ENCODE measurements around the gene MEGF11. TPM values are rescaled to one million over a fixed set of nuclear protein-coding genes. Genes with fewer than 3 reads are reported as not detected.

The MEGF11 gene
- total RNA-seq, 2 donors from 2014 or later: not detected

DNA sequence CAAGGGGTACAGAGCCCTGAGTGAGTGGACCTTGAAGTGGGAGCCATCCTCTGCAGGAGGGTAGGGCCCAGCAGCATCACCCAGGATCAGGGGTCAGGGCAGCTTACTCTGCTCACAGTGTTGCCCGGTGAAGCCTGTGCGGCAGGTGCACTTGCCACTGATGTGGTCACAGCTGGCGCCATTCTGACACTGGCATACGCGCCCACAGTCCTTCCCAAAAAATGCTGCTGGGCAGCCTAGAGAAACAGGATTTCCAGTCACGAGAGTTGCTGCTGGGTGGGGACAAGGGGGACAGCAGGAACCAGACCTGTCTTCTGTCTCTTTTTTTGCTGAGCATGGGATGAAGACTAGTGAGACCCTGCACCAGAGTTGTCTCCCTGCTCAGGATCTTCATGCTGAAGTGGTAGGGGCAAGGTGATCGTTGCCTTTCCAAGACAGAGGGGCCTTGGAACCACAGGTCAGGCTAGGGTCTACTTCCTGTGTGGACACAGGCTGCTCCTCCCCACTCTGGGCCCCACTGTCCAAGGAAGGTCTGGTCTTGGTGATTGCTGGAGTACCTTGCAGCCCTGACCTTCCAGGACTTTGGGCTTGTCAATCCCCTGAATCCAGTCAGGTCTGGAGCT is 337.4 kb downstream of the MEGF11 start:
- no peak for TF ChIP-seq POLR2A (IDR thresholded peaks at IDR 0.05)
- TF ChIP-seq, protein P1, sequence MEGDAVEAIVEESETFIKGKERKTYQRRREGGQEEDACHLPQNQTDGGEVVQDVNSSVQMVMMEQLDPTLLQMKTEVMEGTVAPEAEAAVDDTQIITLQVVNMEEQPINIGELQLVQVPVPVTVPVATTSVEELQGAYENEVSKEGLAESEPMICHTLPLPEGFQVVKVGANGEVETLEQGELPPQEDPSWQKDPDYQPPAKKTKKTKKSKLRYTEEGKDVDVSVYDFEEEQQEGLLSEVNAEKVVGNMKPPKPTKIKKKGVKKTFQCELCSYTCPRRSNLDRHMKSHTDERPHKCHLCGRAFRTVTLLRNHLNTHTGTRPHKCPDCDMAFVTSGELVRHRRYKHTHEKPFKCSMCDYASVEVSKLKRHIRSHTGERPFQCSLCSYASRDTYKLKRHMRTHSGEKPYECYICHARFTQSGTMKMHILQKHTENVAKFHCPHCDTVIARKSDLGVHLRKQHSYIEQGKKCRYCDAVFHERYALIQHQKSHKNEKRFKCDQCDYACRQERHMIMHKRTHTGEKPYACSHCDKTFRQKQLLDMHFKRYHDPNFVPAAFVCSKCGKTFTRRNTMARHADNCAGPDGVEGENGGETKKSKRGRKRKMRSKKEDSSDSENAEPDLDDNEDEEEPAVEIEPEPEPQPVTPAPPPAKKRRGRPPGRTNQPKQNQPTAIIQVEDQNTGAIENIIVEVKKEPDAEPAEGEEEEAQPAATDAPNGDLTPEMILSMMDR (IDR thresholded peaks at IDR 0.05): no peak
- no peak overlapping the region for H3K4me3 ChIP-seq
- no peaks in the 10 kb centered on the region for H3K9me3 ChIP-seq
- intact Hi-C loops (cut with DNase I): loop anchor here (5.0 kb wide), 1 partner anchor 371 kb away; no protein-coding TSS in a partner anchor
- no peak overlapping the region for H3K27ac ChIP-seq
- no peaks in the 10 kb centered on the region for H3K27me3 ChIP-seq (replicated peaks; ENCODE audit: insufficient read depth)
- H3K4me1 ChIP-seq (replicated peaks): no peaks in the 10 kb centered on the region
- DNase-seq (ENCODE audit: low spot score): no peak
- no peaks in the 10 kb centered on the region for H3K36me3 ChIP-seq
- WGBS: 55% methylated on average over 7 of the region's 7 CpGs

DNA sequence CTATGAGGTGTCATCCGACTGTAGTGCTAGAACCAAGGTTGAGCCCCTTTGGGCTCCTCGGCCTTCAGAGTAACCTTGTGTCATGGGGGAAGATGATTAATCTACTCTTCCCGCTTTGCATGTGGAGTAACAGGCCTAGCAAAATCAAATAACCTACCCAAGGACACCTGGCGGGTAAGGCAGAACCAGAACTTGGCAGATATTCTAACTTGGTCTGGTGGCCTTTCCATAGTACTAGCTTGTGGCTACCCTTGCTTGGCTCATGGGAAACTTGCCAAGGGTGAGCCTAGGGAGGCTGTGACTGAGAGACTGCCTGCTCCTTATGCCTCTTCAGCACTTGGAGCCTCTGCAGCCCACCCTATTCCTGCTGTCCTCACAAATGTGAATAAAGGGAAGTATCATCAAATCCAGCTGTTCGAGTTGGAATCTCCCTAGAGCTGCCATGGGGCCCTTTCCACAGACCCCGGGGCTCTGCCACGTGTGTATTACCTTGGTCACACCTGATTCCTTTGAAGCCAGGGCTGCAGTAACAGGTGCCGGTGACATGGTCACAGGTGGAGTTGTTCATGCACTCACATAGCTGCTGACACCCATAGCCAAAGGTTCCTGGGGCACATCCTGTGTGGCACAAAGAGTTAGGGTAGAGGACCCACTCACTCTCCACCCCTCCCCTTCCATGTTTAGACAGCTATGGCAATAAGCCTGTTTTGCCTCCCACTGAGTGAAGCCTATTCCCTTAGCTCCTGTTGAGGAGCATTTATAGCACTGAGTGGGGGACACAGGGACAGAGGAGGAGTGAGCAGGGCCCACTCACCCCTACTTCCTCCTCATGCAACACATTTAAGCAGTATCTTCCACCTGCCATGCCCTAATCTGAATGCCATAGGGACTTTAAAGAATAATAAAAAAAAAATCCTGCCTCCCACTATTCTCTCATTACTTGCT is 338.3 kb downstream of the MEGF11 start:
- WGBS: 82% methylated on average over 8 of the region's 8 CpGs
- no peaks in the 10 kb centered on the region for H3K27me3 ChIP-seq (replicated peaks; ENCODE audit: insufficient read depth)
- H3K4me3 ChIP-seq: no peak overlapping the region
- TF ChIP-seq POLR2AphosphoS5 (IDR thresholded peaks at IDR 0.05) (no peak), POLR2A (IDR thresholded peaks at IDR 0.05) (no peak)
- TF ChIP-seq, protein P1 (IDR thresholded peaks at IDR 0.05): no peak
- no peaks in the 10 kb centered on the region for H3K36me3 ChIP-seq
- H3K27ac ChIP-seq: no peak overlapping the region
- intact Hi-C loops (cut with DNase I): loop anchor here (5.0 kb wide), 1 partner anchor 372 kb away; no protein-coding TSS in a partner anchor
- no peak for DNase-seq (ENCODE audit: low spot score)
- H3K9me3 ChIP-seq: no peaks in the 10 kb centered on the region
- H3K4me1 ChIP-seq (replicated peaks): no peaks in the 10 kb centered on the region

DNA sequence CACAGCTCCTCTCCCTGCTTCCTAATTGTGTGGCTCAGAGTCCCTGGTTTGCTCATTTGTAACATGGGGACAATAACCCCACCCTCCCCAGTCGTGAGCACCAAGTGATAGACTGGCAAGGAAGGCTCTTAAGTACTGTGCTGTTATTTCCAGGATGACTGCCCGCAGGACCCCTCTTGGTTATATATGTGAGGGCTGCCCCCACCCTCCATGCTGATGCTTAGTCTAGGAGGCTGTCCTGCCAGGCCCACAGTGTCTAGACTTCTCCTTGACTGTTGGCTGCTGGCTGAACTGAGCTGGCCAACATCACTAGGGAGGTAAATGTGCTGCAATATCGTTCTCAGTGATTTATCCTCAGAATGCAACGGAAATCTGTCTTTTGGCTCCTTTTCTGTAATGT is 339.2 kb downstream of the MEGF11 start:
- Histone ChIP-seq H3K9me3 (no peaks in the 10 kb centered on the region), H3K4me1 (replicated peaks) (no peaks in the 10 kb centered on the region), H3K27me3 (replicated peaks; ENCODE audit: insufficient read depth) (no peaks in the 10 kb centered on the region), H3K27ac (no peak overlapping the region), H3K4me3 (no peak overlapping the region), H3K36me3 (no peaks in the 10 kb centered on the region)
- intact Hi-C loops (cut with DNase I): no loop called here
- DNase-seq (ENCODE audit: low spot score): no peak
- TF ChIP-seq, protein P1 (IDR thresholded peaks at IDR 0.05): no peak
- TF ChIP-seq POLR2AphosphoS5 (IDR thresholded peaks at IDR 0.05): no peak
- no peak for TF ChIP-seq POLR2A (IDR thresholded peaks at IDR 0.05)
- WGBS: 35% methylated on average over 4 of the region's 4 CpGs

DNA sequence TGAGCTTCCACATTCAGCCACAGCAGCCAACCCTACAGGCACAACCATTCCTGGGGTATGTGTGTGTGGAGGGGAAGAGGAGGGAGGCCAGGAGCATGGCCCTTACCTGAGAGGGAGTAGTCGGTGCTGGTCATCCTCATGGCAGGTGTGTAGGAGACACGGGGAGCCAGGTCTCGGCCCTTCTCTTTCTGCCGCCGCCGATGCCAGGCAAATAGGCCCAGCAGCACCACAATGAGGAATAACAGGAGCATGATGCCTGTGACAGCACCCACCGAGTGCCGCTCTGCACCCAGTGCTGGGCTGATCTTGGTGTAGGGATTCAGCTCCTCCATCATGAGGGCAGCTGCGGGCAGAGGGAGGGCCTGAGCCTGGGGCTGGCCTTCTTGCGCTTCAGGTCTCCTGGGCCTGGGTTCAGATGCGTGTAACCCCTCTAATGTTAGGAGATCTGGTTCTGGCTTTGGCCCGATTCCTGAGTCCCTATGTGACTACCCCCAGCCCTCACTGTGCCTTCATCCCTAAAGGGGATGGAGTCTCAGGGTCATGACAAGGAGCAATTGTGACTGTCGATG is 339.8 kb downstream of the MEGF11 start:
- no peak overlapping the region for H3K27ac ChIP-seq
- H3K36me3 ChIP-seq: no peaks in the 10 kb centered on the region
- no peaks in the 10 kb centered on the region for H3K27me3 ChIP-seq (replicated peaks; ENCODE audit: insufficient read depth)
- intact Hi-C loops (cut with DNase I): no loop called here
- no peaks in the 10 kb centered on the region for H3K9me3 ChIP-seq
- TF ChIP-seq POLR2AphosphoS5 (IDR thresholded peaks at IDR 0.05): no peak
- no peak for TF ChIP-seq POLR2A (IDR thresholded peaks at IDR 0.05)
- TF ChIP-seq, protein P1 (IDR thresholded peaks at IDR 0.05): no peak
- no peak overlapping the region for H3K4me3 ChIP-seq
- no peaks in the 10 kb centered on the region for H3K4me1 ChIP-seq (replicated peaks)
- WGBS: 93% methylated on average over 13 of the region's 13 CpGs
- no peak for DNase-seq (ENCODE audit: low spot score)
